GM12873 (cell line): Measurements from ENCODE around the gene VPS13C.

Source experiments
- TF ChIP-seq, protein P1 (sequence below): IDR thresholded peaks from 2 replicates; pipeline ENCODE4 v1.5.1; 2012; ENCODE audit warnings: low read depth, mild to moderate bottlenecking, moderate library complexity, low read length, control low read depth; ENCODE audit not compliant: insufficient read depth; ENCODE audit errors: missing control alignments

VPS13C gene

DNA sequence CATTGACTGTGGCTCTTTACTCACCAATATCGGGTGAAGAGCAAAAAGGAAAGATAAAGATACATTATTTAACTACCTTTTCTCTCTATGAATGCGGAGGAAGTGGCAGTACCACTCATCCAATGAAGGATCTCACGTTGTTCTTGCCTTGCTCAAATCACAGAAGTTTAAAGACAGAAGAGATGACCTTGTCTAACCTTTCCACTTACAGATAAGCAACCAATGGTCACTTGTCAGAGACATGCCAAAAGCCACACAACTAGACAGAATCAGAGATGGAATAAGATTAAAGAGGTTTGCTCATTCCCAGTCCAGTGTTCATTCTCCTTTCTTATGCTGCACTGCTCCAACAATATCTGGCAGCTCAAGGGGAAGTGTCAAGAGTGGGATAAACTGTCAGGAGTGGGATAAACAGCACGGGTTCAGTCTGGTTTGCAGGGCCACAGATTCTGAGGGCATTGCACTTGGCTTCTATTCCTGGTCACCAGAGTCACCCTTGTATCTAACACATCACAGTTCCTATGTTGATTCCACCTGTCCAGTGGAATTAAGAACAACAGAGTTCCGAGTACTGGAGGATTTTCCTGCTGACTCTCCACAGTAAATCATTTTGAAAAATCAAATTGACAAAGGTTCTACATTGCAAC, 6.7 kb downstream of the VPS13C start:
- TF ChIP-seq, protein P1, sequence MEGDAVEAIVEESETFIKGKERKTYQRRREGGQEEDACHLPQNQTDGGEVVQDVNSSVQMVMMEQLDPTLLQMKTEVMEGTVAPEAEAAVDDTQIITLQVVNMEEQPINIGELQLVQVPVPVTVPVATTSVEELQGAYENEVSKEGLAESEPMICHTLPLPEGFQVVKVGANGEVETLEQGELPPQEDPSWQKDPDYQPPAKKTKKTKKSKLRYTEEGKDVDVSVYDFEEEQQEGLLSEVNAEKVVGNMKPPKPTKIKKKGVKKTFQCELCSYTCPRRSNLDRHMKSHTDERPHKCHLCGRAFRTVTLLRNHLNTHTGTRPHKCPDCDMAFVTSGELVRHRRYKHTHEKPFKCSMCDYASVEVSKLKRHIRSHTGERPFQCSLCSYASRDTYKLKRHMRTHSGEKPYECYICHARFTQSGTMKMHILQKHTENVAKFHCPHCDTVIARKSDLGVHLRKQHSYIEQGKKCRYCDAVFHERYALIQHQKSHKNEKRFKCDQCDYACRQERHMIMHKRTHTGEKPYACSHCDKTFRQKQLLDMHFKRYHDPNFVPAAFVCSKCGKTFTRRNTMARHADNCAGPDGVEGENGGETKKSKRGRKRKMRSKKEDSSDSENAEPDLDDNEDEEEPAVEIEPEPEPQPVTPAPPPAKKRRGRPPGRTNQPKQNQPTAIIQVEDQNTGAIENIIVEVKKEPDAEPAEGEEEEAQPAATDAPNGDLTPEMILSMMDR, result no peak

DNA sequence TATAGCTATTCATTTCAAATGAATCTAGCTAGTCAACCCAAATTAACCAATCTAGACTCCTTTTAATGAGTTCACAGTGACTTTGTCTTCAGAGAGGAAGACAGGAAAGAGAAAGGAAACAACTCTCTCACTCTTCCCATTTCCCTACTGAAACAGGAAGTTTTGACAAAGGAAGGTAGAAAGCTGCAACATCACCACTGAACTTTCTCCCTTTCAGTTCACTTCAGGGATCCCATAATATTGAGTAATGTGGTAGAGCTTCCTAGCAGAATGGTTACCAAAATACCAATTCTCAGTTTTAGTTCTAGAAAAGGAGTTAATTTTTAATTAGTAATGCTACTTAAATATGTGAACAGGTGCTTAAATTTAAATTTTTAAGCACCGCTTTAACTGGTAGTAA, 7.5 kb downstream of the VPS13C start:
- TF ChIP-seq, protein P1, result no peak

DNA sequence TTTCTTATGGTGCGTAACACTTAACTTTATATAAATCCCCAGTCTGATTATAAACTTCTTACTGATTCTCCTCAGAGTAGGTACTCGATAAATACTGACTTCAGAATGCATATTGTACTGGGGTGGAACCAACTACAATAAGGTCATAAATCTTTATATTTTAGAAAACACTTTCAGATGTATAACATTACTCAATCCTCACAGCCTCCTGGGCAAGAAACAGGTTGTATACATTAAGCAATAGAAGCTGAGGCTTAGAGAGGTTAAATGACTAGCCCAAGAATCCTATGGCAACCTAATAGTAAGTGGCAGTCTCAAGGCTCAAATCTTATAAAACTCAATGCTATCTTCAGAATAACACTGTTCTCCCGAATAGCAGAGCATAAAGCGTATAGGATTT, 9.1 kb downstream of the VPS13C start:
- TF ChIP-seq, protein P1, result no peak

DNA sequence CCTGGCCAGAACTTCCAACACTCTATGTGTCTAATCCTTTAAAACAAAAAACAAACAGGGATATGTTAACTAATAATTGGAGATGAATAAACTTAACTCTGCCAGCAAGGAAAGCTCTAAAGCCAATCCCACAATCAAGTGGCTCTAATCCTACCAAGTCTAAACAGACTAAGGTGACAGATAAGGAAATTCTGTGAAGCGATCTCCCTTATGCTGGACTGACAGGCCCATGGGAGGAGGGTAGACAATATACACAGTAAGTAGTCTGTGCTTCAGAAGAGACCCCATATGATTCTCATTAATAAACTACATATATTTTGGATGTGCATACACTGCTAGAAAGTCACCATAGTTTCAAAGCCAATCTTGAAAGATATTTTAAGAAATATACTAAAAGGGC, 10.1 kb downstream of the VPS13C start:
- TF ChIP-seq, protein P1, result no peak

DNA sequence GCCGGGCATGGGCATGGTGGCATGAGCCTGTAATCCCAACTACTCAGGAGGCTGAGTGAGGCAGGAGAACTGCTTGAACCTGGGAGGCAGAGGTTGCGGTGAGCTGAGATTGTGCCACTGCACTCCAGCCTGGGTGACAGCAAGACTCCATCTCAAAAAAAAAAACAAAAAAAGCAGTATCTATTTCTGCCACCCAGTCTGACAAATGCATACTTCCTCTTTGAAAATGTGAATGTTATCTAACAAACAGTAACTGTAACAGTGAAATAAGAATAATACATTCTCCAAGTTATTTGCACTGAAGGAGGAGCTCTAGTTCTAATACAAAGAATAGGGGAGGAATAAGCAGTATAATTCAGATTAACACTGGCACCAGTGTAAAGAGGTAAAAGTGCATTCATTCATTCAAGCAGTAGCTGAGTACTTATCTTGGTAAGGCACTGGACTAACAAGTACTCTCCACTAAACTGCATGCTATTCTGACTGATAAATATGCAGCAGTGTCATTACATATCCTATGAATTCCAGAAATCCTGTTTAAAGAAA, 12.9 kb downstream of the VPS13C start:
- TF ChIP-seq, protein P1, result no peak

DNA sequence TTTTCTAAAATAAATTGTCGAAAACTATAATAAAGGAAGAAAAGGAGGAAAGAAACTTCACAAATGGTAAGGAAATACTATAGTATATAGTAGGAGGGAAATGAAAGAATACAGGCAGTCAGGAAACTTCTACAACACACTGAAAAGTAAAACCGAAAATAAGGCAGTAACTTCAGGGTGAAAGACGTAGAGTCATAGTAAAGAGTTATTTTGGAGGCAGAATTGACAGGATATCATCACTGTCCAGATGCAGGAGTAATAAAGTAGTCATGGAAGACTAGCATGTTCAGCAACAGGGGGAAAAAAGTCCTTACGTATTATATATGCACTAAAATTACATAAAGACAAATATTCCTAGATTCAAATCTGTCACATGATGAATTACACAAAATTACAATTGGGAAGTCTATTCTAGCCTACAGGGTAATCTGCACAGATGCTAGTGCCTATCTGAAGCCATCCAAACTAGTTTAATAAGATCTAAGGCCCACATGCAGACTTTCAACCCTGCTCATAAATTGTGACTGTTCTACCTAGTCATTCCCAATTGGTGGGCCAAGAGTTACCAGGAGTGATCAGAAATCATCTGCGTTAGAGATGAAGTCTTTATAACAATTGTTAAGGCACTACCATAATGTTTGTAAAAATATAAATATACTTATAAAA, 14.0 kb downstream of the VPS13C start:
- TF ChIP-seq, protein P1, result no peak

DNA sequence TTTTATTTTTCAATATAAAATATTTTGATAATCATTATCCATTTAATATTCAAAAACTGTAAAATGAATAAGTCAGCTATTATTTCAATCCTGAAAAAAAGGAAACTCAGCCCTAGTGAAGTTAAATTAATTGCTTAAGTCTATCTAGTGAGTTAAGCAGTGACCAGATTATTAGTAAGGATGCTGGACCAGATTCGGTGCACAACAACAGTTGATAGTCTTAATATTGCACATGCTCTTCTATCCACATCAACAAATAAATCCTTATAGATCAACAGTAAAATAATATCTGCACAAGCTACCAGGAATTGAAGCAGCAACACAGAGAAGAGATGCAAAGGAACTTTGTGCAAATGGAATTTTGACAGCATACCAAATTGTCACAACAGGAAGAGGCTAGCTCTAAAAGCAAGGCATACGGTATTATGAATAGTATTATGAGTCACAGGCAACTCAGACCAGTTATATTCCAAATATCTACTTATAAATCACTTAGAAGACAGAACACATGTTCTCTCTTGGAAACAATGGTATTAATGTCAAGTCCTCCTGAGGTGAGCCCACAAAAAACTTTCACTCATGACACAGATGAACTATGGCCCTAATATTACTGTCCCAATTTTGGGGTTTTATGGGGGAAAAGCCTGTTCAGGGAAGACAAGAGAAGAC, 24.9 kb downstream of the VPS13C start:
- TF ChIP-seq, protein P1, result no peak
